ENCODE results near the gene HMGCL. TPM values are rescaled to one million over a fixed set of nuclear protein-coding genes. Genes with fewer than 3 reads are reported as not detected.

The HMGCL gene
- total RNA-seq, 1 experiment from 2014 or later = 30.4 TPM

DNA sequence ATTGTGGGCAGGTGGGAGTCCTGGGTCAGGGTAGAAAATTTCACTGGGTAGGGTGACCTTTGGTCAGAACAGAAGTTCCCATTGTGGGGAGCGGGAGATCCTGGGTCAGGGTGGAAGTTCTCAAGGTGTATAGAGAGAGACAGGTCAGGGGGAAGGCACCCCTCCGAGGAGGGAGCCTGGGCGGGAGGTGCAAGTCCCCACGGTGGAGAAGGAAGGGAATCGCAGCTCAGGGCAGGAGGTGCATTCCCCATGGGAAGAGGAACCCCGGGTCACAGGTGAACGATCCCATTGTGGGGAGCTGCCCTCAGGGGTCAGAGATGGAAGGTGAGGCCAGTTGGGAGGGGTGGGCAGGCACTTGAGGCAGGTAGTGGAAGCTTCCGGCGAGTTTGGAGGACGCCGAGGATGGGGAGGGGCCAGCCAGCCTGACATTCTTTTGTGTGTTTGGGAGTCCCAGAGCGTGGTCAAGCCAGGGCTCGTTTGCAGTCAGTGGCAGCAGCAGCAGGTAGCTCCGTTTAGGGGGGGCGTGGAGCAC, 33.6 kb downstream of the HMGCL start:
- Mint-ChIP-seq H3K36me3 (ENCODE audit: insufficient read depth, unreplicated experiment) (peaks cover 74% of the 10 kb centered on the region), H3K9me3 (ENCODE audit: unreplicated experiment) (no peaks in the 10 kb centered on the region), H3K4me1 (ENCODE audit: insufficient read depth, unreplicated experiment) (peaks cover 23% of the 10 kb centered on the region), H3K4me3 (ENCODE audit: unreplicated experiment) (peak overlapping the region; percentile 100), H3K27ac (ENCODE audit: low read depth, unreplicated experiment) (peak overlapping the region; percentile 94), H3K27me3 (ENCODE audit: insufficient read depth, unreplicated experiment) (no peaks in the 10 kb centered on the region)
- CTCF ChIA-PET = interaction anchor here (0.6 to 1.7 kb wide), 4 partner anchors 10 to 25 kb away, joined by 3 to 7 read pairs (median 4); no protein-coding TSS in a partner anchor
- no TSS peak for BruUV-seq (replicated peaks)
- TF ChIP-seq, protein P1, sequence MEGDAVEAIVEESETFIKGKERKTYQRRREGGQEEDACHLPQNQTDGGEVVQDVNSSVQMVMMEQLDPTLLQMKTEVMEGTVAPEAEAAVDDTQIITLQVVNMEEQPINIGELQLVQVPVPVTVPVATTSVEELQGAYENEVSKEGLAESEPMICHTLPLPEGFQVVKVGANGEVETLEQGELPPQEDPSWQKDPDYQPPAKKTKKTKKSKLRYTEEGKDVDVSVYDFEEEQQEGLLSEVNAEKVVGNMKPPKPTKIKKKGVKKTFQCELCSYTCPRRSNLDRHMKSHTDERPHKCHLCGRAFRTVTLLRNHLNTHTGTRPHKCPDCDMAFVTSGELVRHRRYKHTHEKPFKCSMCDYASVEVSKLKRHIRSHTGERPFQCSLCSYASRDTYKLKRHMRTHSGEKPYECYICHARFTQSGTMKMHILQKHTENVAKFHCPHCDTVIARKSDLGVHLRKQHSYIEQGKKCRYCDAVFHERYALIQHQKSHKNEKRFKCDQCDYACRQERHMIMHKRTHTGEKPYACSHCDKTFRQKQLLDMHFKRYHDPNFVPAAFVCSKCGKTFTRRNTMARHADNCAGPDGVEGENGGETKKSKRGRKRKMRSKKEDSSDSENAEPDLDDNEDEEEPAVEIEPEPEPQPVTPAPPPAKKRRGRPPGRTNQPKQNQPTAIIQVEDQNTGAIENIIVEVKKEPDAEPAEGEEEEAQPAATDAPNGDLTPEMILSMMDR (IDR thresholded peaks at IDR 0.05; ENCODE audit: unreplicated experiment) = no peak
- peak; percentile 59 for DNase-seq (ENCODE audit: unreplicated experiment)
- POLR2A ChIA-PET = interaction anchor here (0.5 to 17.8 kb wide), 19 partner anchors 8 to 1794 kb away, joined by 3 to 395 read pairs (median 4); partner anchors contain the start of genes ELOA, GALE, HMGCL and PITHD1
- intact Hi-C loops (cut with micrococcal nuclease) = no loop called here

DNA sequence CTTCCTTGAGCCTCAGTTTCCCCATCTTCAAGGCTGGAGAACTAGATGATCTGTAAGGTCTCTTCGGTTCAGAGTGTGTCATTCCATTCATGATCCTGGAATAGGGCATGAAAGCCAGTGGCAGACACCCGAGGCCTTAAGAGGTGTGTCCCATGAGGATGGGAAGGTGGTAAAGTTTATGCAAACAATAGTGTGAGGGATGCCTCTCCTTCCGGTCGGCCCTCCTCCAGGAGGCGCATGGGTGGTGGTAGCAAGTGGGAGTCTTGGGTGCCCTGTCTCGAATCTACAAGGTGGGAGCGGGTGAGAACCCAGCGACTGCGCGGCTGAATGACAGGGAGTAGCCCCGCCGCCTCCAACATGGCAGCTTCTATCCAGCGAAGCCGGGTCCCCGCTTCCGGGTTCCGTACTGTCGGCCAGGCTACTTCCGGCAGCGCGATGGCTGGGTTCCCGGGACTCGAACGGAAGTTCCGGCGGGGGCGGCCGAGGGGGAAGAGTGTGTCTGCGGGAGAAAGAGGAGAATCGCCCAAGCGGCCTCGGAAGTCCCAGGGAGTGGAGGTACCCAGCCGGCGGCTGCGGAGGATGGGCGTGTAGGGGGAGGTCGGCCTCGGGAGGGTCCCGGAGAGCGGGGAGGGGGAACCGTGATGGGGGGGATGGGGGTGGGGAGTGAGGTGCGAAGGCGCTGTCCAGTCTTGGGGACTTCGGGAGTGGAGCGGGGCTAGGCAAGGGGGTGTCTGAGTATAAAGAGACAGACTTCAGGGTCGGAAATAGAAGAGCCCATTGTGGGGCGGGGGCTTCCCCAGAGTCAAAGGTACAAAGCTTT, 34.3 kb downstream of the HMGCL start, which contains the start of gene LYPLA2:
Gene LYPLA2, plus strand, starts transcription at position 450 of the 820 bp plus-strand sequence. CDS start 1,538 bp downstream, outside the sequence.
- DNase-seq (ENCODE audit: unreplicated experiment) = peak; percentile 91
- H3K27ac Mint-ChIP-seq (ENCODE audit: low read depth, unreplicated experiment) = peak within 1 kb of the TSS; percentile 94
- intact Hi-C loops (cut with micrococcal nuclease) = no loop called here
- ChIA-PET CTCF (interaction anchor here (0.6 to 1.7 kb wide), 3 partner anchors 11 to 152 kb away, joined by 4 to 7 read pairs (median 5); no protein-coding TSS in a partner anchor), POLR2A (interaction anchor here (0.5 to 17.8 kb wide), 15 partner anchors 9 to 1793 kb away, joined by 3 to 395 read pairs (median 4); partner anchors contain the start of genes ELOA, GALE, HMGCL and PITHD1)
- peak within 1 kb of the TSS; percentile 100 for H3K4me3 Mint-ChIP-seq (ENCODE audit: unreplicated experiment)
- H3K27me3 Mint-ChIP-seq (ENCODE audit: insufficient read depth, unreplicated experiment) = no peaks in the 10 kb centered on the region
- no TSS peak for BruUV-seq (replicated peaks)
- H3K36me3 Mint-ChIP-seq (ENCODE audit: insufficient read depth, unreplicated experiment) = peaks cover 79% of the 10 kb centered on the region
- peaks cover 23% of the 10 kb centered on the region for H3K4me1 Mint-ChIP-seq (ENCODE audit: insufficient read depth, unreplicated experiment)
- TF ChIP-seq, protein P1 (IDR thresholded peaks at IDR 0.05; ENCODE audit: unreplicated experiment) = no peak
- H3K9me3 Mint-ChIP-seq (ENCODE audit: unreplicated experiment) = no peaks in the 10 kb centered on the region

DNA sequence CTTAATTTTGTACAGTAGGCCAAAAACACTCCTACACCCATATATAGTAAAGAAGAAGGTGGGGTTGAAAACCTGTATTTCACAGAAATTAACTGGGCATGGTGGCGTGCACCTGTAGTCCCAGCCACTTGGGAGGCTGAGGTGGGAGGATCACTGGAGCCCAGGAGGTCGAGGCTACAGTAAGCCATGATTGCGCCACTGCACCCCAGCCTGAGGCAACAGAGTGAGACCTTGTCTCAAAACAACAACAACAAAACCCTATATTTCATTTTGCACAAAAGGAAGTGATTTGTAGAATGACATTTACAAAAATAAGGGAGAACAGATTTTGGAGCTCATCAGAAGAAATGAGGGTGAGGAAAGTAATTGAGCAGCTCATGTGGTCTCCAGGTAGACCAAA, 36.5 kb downstream of the HMGCL start:
- Mint-ChIP-seq H3K36me3 (ENCODE audit: insufficient read depth, unreplicated experiment) (peaks cover 85% of the 10 kb centered on the region), H3K4me1 (ENCODE audit: insufficient read depth, unreplicated experiment) (peaks cover 23% of the 10 kb centered on the region), H3K4me3 (ENCODE audit: unreplicated experiment) (no peak overlapping the region), H3K27ac (ENCODE audit: low read depth, unreplicated experiment) (no peak overlapping the region), H3K27me3 (ENCODE audit: insufficient read depth, unreplicated experiment) (no peaks in the 10 kb centered on the region), H3K9me3 (ENCODE audit: unreplicated experiment) (no peaks in the 10 kb centered on the region)
- ChIA-PET CTCF (interaction anchor here (0.6 to 2.1 kb wide), 2 partner anchors 17 to 415 kb away, joined by 4 to 5 read pairs; no protein-coding TSS in a partner anchor), POLR2A (interaction anchor here (7.7 to 17.8 kb wide), 2 partner anchors 10 to 11 kb away, joined by 102 to 395 read pairs; partner anchors contain the start of genes GALE and PITHD1)
- TF ChIP-seq, protein P1 (IDR thresholded peaks at IDR 0.05; ENCODE audit: unreplicated experiment) = no peak
- intact Hi-C loops (cut with micrococcal nuclease) = no loop called here
- no peak for DNase-seq (ENCODE audit: unreplicated experiment)
- BruUV-seq (replicated peaks) = no TSS peak

DNA sequence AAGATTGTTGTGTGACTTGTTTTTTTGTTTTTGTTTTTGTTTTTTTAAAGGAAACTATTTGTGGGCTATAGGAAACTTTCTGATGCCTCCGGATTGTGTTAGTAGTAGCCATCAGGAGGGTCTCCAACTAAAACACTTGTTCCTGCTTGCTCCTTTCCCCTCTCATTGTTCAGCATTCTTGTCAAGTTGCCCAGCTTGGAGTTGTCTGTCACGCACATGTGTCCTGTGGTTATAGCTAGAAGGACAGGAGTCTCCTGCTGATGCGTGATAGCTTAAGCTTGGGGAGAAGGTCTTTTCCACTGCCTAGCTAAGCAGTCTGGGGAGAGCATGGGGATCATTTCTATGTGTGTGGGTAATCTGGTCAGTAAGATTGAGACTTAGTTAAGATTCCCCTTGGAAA, 37.5 kb downstream of the HMGCL start:
- POLR2A ChIA-PET = interaction anchor here (0.6 to 17.8 kb wide), 3 partner anchors 9 to 45 kb away, joined by 3 to 395 read pairs (median 102); partner anchors contain the start of genes ELOA, GALE and PITHD1

More for the DNA sequence above, 37.5 kb downstream of the HMGCL start:
- H3K36me3 Mint-ChIP-seq (ENCODE audit: insufficient read depth, unreplicated experiment) = peaks cover 85% of the 10 kb centered on the region
- H3K4me3 Mint-ChIP-seq (ENCODE audit: unreplicated experiment) = no peak overlapping the region
- TF ChIP-seq, protein P1 (IDR thresholded peaks at IDR 0.05; ENCODE audit: unreplicated experiment) = no peak
- intact Hi-C loops (cut with micrococcal nuclease) = no loop called here
- TSS peak; percentile 54 for BruUV-seq (replicated peaks)
- peak overlapping the region; percentile 12 for H3K27ac Mint-ChIP-seq (ENCODE audit: low read depth, unreplicated experiment)
- peaks cover 23% of the 10 kb centered on the region for H3K4me1 Mint-ChIP-seq (ENCODE audit: insufficient read depth, unreplicated experiment)
- CTCF ChIA-PET = interaction anchor here (0.6 to 2.1 kb wide), 2 partner anchors 8 to 16 kb away, joined by 3 to 4 read pairs; no protein-coding TSS in a partner anchor
- no peaks in the 10 kb centered on the region for H3K27me3 Mint-ChIP-seq (ENCODE audit: insufficient read depth, unreplicated experiment)
- no peak for DNase-seq (ENCODE audit: unreplicated experiment)
- H3K9me3 Mint-ChIP-seq (ENCODE audit: unreplicated experiment) = no peaks in the 10 kb centered on the region

Data from MCF 10A (cell line).